ENCODE measurements around the gene SORCS2.
A peak's percentile ranks its signal among the peaks of the same experiment; 100 is the strongest.
"Not testable (repeated sequence)": the region's sequence is repeated elsewhere in the genome, so short reads cannot be mapped to it uniquely, and the experiment has no call there.

SORCS2 gene

GRCh38 chr4:7200801-7201200 lies 8.5 kb downstream of the SORCS2 start:
- no peak for DNase-seq (ENCODE audit: low spot score)

GRCh38 chr4:7201420-7202305 lies 9.3 kb downstream of the SORCS2 start:
- DNase-seq (ENCODE audit: low spot score) = no peak

GRCh38 chr4:7202411-7202810 lies 10.1 kb downstream of the SORCS2 start:
- DNase-seq (ENCODE audit: low spot score) = no peak

DNA sequence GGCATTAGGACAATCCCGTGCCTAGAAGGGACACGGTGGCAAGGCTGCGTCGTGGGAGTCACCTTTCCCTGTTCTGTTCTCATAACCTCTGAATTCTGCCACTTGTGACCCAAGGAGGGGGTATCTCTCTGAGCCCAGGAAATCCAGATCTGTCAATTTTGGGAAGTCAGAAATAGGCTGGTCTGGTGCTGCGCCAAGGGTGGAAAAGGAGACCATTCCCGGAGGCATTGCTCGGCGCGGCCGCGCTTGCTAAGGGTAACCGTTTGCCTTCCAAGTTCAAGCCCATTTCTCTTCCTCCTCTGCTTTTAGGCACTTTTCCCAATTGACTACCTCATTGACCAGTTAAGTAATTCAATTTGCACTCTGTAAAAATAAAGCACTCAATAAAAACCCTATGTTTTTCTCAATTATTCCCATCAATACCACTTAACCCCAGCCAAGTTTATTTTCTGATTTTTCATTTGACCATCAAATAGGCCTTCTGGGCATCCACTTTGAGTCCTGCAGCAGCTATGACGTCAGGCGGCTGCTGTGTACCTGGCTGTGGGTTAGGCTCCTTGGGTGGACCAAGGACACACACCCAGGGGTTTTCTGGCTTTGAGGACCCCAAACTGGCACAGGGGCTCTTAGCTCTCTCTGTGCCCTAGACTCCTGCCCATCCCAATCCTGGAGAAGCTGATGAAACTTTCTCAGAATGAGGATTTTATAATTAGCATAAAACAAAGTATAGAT lies 12.5 kb downstream of the SORCS2 start:
- DNase-seq (ENCODE audit: low spot score) = no peak

- no peak for DNase-seq (ENCODE audit: low spot score)
These were observed 14.0 kb downstream of the SORCS2 start for GRCh38 chr4:7206385-7206784.

DNA sequence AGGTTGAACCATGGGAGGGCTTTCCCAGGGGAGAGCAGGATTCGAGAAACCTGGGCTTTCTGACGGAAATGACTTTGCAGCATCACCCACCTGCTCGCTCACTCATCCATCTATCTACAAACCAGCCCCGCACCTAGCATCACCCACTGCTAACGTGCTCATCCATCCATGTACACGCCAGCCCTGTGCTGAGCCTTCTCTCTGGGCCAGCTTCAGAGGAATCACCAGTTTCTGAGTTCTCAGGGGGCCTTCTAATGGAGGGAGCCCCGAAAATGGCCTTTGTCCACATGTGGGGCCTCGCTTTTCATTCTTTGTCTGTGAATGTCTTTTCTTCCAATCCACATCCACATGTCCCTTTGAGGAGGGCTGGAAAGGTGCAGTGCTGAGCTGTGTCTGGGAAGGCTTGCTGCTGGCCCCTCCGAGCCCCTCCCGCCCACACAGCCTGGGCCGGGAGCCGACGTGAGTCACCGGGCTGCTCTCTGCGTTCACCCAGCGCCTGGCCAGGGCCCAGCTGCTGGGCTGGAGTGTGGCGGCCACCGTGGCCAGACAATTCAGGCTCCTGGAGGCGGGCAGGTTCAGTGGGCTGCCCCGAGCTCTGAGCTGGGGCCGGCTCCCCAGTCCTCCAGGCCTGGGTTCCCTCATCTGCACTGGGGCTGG lies 14.7 kb downstream of the SORCS2 start:
- DNase-seq (ENCODE audit: low spot score) = peak; percentile 84

GRCh38 chr4:7207628-7208231 lies 15.4 kb downstream of the SORCS2 start:
- DNase-seq (ENCODE audit: low spot score) = no peak

DNA sequence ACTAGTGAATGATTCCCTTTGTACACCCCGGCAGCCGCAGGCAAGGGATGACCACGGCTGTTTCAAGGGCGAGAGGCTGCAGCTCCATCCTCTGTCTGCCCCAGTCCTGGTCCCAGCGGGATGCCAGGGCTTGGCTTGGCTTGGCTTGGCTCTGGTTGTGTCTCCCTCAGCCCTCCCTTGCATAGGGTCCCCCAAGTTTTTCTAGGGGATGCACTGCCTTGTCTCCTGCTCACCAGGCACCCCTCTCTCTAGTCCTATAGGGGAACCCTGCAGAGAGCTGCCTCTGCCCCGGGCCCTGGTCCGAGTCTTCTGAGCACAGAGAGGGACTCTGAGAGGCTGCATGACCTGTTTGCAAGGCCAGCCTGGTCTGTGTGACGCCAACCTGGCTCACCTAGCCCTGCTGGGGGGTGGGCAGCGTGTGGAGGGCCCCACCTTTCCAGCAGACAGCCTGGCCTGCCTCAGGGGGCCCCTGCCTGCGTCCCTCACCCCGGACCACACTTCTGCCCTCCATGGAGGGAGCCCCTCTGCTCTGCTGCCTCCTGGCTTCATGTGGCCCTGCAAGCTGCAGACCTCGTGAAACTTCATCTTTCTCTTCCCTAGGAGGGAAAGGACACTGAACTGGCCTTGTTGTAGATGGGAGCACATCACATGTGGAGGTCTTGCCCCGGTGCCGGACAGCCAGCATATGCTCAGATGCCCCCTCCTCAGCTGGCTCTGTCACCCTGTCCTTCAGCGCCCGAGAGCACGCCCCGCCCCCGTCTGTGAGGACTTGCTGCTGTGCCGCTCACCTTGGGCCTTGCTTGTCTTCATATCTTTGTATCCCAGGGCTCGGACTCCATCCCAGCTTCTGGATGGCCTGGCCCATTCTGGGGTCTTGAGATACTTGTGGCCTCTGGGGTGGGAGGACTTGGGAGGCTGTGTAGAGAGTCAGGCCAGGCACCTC lies 16.4 kb downstream of the SORCS2 start:
- DNase-seq (ENCODE audit: low spot score) = no peak

- no peak for DNase-seq (ENCODE audit: low spot score)
These were observed 17.4 kb downstream of the SORCS2 start for GRCh38 chr4:7209699-7210098.

- DNase-seq (ENCODE audit: low spot score) = no peak
These were observed 18.5 kb downstream of the SORCS2 start for GRCh38 chr4:7210824-7211223.

DNA sequence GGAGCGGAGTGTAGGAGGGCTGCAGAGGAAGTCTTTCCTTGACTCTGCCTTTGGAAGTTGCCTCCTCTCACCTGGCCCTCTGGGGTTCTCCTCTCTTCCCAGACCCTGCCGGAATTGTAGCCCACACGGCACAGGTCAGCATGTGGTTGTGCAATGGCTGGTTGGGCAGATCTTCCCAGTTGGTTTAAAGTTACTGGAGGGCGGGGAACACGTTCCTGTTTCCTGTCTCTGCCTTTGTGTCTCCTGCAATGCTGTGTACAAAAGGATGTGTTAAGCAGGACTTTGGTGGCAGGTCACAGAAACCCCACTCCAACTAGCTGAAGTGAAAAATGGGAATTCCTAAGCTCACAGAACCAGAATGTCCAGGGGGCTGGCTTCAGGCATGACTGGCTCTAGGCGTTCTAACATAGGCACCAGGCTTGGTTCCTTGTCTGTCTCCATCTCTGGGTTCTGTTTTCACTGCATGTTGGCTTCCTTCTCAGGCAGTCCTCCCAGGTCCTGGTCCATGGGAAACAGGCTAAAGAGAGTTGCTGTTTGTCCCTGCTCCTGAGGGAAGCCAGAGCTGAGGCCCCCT lies 19.9 kb downstream of the SORCS2 start:
- no peak for DNase-seq (ENCODE audit: low spot score)

GRCh38 chr4:7212921-7213320 lies 20.6 kb downstream of the SORCS2 start:
- no peak for DNase-seq (ENCODE audit: low spot score)

- no peak for DNase-seq (ENCODE audit: low spot score)
These were observed 21.5 kb downstream of the SORCS2 start for GRCh38 chr4:7213807-7214206.

DNA sequence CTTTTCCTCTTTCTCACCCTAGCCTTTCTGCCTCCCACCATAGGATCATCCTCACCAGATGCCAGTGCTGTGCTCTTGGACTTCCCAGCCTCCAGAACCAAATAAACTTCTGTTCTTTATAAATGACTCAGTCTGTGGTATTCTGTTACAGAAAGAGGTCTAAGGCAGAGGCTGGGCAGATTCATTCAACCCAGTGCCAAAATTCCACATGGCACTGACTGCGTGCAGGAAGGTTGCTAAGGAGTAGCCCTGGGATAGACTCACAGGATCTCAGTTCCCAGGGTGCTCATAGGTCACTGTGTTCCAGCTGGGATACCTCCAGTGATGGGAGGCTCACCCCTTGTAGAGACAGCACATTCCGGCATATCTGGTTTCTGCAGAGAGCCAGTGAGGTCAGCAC lies 22.0 kb downstream of the SORCS2 start:
- no peak for DNase-seq (ENCODE audit: low spot score)

DNA sequence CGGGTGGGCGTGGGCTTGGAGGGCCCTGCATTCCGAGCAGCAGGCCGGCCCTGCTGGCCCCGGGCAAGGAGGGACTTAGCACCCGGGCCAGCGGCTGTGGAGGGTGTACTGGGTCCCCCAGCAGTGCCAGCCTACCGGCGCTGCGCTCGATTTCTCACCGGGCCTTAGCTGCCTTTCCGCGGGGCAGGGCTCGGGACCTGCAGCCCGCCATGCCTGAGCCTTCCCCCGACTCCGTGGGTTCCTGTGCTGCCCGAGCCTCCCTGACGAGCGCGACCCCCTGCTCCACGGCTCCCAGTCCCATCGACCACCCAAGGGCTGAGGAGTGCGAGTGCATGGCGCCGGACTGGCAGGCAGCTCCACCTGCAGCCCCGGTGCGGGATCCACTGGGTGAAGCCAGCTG lies 22.8 kb downstream of the SORCS2 start:
- not testable (repeated sequence) for DNase-seq (ENCODE audit: low spot score)

DNA sequence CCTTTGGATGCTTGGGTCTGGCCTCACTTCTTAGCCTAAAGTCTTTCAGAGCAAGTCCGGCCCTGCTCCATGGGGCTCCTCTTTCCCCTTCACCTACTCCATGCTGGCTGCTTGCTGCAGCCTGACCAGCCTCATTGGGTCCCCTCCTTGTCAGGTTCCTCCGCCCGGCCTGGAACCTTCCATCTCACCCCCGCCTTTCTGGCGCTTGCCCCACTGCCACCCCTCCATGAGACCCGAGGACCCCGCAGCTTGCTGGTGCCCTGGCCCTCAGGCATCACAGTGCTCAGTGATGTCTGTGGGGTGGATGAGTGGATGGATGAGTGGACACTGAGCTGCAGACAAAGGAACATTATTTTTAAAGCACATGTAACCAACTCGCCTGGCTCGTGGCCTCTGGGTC lies 24.7 kb downstream of the SORCS2 start:
- DNase-seq (ENCODE audit: low spot score) = no peak

GRCh38 chr4:7217474-7218321 lies 25.4 kb downstream of the SORCS2 start:
- DNase-seq (ENCODE audit: low spot score) = no peak

- no peak for DNase-seq (ENCODE audit: low spot score)
These were observed 26.3 kb downstream of the SORCS2 start for GRCh38 chr4:7218686-7219085.

DNA sequence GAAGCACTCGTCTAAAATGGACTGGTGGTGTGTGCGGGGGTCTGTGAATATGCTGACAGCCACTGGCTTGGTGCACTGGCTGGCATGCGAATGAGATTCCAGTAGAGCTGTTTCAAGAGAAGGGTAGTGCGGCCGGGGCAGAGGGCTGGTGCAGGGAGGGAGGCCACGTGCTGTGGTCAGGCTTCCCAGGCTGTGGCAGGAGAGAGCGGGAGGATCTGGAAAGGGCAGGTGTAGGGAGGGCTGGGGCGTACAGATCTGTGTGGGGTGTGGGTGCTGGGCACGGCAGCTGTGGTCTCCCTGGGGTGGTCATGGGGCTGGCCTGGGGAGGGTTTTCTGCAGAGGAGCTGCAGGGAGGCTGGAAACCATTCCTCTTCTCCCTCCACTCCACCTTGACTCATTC lies 30.2 kb downstream of the SORCS2 start:
- no peak for DNase-seq (ENCODE audit: low spot score)

DNA sequence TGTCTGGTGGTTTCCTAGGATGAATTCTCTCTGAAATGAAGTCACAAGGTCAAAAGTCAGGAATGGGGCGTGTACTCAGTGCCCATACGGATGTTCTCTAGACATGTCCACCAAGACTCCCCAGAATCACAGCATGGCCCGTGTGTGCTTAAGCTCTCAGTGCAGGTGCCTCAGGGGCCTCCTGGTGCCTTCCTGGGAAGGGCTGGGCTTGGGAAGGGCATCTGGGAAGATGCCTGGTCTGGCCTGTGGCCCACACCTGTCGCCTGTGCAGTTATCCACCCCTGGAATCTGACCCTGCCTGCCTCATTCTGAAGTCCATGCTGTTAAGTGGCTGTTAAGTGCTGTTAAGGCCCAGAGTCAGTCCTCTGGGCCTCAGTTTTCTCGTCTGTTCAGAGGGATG lies 31.2 kb downstream of the SORCS2 start:
- no peak for DNase-seq (ENCODE audit: low spot score)
